HL-60/S4 (cell line): ENCODE measurements around the gene GSDME.

ENCODE experiments used
- in situ Hi-C: fragments of 300-500 bp; cut with MboI; formaldehyde crosslinking; loops from 2 replicates; pipeline ENCODE4 v1.14.3; 2022; ENCODE audit warnings: low sequenced_read_pairs

Gene GSDME

DNA sequence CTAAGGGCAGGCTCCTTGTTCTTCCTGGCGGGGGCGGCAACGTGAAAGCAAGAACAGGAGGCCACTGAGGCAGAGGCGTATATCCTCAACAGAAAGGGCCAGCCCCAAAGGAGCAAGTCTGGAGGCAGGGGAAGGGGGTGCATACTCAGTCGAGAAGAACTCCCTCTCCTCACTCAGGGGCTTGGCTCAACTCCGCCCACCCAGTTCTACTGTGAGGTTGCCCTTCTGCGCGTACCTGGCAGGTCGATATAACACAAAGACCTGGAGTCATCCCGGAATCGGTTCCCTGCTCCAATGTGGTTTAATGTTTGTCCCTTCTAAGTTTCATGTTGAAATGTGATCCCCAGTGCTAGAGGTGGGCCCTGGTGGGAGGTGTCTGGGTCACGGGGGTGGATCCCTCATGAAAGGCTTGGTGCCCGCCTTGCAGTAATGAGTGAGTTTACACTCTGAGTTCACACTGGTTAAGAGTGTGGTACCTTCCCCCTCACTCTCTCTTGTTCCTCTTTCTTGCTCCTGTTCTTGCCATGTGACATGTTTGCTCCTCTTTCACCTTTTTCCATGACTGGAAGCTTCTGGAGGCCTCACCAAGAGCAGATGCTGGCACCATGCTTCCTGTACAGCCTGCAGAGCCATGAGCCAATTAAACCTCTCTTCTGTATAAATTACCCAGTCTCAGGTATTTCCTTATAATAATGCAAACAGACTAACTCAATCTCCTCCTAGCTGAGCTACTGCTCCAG is 32.6 kb downstream of the GSDME start:
- in situ Hi-C loops, result no loop called here

GRCh38 chr7:24723178-24723530 is 34.1 kb downstream of the GSDME start:
- in situ Hi-C loops, result no loop called here

DNA sequence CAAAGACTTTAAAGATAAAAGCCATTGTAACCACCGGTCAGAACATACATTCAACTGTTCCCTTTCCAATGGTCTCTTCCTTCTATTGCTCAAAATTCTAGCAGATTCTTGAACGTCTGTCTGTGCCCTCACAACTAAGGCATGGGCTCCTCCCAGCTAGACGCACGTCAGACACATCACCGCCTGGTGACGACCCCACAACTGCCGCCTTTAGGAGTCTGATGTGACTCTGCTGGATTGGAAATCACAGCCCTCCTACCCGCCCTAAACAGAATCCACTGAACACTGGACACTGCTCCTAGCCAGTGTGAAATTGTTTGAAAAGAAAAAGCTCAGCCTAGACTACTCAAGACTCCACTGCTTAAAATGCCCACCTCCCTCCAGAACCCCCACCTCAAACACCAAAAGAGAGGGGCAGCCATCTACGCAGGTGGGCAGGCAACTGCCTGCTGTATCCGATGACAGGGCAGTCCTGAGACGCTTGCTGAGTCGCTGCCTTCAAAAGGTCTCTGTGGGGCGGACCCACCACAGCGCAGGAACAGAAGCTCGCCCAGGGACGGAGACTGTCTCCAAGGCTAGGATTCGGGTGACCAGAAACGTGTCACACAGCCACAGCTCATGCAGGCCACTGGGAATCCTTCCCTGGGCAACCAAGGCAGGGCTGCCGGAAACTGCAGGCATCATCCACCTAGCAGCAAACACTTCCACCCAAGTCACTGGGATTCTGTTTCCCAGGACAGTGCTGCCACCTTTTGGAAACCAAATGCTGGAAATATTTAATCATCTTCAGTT is 34.7 kb downstream of the GSDME start:
- in situ Hi-C loops, result no loop called here

GRCh38 chr7:24721481-24722001 is 35.7 kb downstream of the GSDME start:
- in situ Hi-C loops, result no loop called here

- in situ Hi-C loops, result no loop called here
Observed at GRCh38 chr7:24720283-24720682, 37.0 kb downstream of the GSDME start.

GRCh38 chr7:24718977-24719491 is 38.2 kb downstream of the GSDME start:
- in situ Hi-C loops, result no loop called here

DNA sequence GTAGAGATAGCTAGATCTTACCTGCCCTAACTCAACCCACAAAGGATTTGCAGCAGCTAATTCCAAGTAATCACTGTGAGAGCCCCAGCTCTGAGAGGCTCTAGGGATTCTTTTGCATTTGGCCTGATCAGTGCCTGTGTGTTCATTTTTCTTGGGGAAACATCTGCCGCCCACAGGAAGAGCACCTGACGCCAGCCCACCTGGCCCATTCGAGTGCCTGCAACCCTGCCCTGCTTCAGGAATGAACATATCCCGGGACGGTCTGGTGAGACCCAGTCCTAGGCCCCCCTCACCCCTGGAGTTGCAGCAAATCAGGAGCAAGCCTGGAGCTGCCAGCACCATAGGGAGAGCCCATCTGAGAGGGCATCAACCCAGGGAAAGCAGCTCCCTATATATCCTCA is 38.8 kb downstream of the GSDME start:
- in situ Hi-C loops, result no loop called here

GRCh38 chr7:24717694-24718320 is 39.5 kb downstream of the GSDME start:
- in situ Hi-C loops, result no loop called here

DNA sequence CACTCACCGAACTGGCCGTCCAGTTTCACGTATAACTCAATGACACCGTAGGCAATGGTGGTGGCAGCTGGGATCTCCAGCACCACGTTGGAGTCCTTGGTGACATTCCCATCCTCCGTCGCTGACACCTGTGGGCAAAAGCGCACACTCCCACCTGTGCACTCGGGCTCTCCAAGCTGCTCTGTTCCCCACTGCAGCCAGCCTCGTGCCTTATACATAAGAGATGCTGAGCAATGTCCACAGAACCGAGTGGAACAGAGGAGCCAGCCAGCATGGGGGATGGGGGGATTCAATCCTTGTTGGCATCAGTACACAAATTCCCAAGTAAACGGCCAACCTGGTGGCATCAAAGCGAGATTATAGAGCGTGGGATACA is 40.0 kb downstream of the GSDME start:
- in situ Hi-C loops, result no loop called here

DNA sequence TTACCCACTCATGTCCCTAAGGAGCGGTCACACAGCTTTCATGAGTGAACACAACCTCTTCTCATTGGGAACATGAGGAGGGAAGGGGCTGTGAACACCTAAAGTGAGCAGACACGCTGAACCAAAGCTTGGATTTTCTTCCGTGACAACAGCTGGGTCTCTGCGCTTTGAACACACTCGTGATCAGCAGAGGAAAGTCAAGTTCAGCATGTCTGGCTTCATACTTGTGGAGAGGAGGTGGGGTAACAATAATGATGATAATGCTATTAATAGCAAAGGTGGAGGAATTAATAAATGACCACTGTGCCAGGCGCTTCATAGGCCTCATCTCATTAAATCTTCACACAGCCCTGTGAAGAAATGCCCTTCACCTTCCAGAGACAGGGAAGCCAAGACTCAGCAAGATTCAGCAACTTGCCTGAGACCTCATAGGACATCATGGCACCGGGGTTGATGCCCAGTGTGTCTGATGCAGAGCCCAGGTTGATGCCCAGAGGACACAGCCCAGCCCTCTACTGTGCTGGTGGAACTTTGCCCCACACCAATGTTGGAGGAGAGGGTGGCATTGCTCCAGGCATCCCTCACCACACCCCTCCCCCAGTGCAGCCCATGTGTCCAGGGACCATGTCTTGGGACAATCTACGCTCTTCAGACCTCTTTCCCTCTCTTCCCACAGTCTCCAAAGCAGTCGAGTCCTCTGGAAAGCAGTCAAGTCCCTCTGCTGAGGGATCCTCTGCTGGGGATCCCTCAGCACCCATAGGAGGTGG is 40.6 kb downstream of the GSDME start:
- in situ Hi-C loops, result no loop called here

DNA sequence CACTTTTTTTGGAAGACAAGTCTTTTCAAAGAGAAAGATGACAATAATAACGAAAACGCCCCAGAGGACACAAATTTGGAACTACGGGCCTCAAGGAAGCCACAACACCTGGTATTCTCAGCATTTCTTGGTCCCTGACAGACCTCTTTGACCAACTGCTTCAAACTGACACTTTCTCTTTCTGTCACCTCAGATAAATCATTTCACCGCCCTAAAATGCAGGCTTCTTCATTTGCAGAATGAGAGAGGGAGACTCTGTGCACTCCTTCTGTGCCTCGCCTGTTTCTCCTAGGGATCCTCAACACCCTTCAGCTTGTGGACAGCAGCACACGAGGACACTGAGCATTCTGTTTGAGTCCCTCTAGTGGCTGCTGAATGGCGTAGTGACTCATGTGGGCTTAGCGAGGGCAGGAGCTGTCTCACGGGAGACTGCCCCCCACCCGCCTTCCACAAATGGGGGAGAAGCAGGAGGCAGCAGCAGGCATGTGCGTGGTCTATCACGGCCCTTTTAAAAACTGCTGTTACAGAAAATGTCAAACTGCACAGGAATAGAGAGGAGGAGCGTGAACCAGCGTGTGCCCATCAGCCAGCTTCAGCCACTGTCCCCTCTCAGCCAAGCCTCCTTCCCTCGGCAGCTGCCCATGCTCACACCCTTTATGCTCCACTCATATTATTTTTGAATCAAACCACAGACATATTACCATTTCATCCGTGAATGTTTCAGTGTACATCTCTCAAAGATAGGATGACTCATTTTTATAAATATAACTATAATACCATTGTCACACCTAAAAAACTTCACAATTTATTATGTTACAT is 41.4 kb downstream of the GSDME start:
- in situ Hi-C loops, result no loop called here

GRCh38 chr7:24715171-24715570 is 42.1 kb downstream of the GSDME start:
- in situ Hi-C loops, result no loop called here

GRCh38 chr7:24714676-24715010 is 42.6 kb downstream of the GSDME start:
- in situ Hi-C loops, result no loop called here

DNA sequence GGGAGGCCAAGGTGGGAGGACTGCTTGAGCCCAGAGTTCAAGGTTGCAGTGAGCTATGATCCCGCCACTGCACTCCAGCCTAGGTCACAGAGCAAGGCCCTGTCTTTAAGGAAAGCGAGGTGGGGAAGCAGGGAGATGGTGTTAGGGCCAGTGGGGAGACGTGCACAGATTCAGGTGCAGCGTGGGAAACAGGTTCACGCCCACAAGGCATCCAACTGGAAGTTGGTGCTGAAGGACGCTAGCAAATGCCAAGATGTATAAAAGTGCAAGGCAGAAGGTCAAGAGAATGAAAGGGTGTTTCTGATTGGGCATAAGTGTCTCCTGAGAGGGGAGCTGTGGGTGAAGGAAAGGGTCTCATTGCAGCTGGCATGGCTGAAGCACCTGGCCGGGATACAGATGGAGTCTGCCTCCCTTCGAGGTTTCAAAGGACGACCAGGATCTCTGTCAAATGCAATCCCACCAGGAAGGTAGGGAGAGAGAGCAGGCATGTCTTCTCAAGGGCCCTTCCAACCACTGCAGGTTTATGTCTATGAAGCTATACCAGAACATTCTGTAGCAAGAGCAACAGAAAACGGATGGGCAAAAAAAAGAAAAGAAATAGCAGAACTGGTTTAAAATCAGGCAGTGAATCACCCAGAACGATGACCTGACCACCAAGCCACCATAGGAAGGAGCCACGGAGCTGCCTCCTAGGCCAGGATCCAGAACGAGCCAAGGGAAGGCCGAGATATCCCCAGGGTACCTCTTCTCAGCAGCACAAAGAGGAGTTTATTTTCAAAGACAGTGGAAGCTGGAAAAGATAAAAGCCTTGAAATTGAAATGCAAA is 43.2 kb downstream of the GSDME start:
- in situ Hi-C loops, result no loop called here

DNA sequence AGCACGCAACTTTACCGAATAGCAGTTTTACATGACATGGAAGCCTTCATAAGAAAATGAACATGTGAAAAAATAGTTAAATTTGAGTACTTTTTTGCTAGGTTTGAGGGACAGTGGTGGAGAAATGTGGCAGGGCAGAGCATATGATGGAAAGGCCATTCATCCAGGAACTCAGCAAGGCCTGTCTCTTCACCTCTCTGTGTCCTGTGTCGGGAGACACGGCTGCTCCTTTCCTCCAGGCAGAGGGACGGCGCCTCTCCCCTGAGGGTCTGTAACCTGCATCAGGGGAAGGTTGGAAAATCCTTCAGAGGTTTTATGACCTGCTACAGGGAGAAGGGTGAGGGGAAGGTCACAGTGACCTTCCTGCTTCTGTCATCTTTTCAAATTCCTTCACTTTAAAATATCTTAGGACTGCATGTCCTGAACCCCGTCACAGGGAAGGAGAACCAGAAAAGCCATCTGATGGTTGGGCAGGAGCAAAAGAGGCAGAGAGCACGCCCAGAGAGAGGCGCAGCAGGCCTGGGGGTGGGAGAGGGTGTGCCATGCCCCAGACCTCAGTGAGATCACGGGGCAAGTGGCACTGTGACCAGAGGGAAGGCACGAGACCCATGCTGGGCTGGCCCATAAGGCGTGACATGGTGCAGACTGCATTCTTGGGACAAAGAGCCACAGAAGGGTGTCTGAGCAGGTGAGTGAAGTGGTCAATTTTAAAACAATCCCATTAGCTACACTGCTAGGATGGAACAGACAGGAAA is 44.0 kb downstream of the GSDME start:
- in situ Hi-C loops, result no loop called here

GRCh38 chr7:24709585-24710360 is 47.5 kb downstream of the GSDME start:
- in situ Hi-C loops, result no loop called here

DNA sequence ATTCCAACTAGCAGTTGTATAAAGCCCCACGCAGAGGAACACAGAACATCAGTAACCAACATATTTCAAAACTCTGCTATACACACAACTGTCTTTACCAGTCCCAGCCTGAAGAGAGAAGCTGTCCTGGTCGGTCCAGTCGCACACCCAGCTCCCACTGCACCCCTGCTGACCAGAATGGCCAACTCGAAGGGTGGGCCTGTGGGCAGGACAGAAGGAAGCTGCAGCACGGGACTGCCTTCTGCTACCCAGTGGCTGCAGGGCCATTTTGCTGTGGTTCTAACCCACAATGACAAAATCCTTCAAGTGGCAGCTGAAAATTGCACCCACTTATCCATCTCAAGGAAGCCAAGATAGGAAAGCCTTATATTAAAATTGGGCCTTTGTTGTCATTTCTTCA is 48.2 kb downstream of the GSDME start:
- in situ Hi-C loops, result no loop called here
